Measurements from ENCODE around the gene ZNF254. TPM values are rescaled to one million over a fixed set of nuclear protein-coding genes. Genes with fewer than 3 reads are reported as not detected.
A peak's percentile ranks its signal among the peaks of the same experiment; 100 is the strongest.
"Not testable (repeated sequence)": the region's sequence is repeated elsewhere in the genome, so short reads cannot be mapped to it uniquely, and the experiment has no call there.

Gene ZNF254
- 16.6 and 18.2 TPM in 2 replicates for total RNA-seq (2014; rRNA removed; shearing (Covaris generic))

DNA sequence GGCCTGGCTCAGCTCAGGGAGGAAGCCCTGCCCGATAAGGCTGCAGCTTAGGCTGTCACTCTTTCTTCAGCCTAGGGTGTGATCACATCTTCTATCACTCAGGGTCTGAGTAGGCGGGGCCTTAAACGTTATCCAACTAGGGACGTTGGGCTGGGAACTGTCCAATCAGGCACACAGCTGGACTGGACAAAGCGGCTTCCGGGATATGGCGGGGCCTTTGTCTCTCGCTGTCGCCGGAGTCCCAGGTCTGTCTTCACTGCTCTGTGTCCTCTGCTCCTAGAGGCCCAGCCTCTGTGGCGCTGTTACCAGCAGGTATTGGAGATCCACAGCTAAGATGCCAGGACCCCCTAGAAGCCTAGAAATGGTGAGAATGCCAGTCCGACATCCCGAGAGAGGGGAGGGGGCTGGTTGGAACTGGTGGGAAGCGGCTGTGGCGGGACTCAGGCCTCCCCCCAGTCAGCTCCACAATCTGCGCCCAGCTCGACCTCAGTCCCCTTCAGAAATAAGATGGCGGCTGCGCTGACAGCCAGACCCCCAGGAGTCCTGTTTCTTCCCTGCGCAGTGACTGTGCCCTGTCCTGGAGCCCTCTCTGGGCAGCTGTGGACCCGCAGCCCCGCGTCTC, at the start of gene ZNF254:
Gene ZNF254, plus strand, starts transcription at position 214 of the 622 bp plus-strand sequence. Its CDS starts 121 bp downstream, at position 335.
- peak; percentile 98 for DNase-seq (ENCODE audit: low spot score)

DNA sequence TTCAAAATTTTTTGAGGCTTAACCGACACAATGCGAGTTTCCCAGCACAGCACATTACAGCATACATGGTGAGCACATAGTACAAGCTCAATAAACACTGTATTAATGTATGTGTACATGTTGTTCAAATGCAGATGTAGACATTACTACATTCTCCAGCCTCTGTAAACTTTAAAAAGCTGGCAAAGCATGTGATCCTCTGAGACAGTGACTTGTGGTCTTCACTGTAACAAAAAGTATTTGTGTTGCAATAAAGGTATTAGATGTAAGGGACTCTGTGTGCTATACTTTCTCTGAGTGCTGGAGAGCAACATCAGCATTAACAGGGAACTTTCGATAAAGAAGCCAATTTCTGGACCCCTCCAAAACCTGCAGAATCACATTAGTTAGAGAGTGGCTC, 46.4 kb upstream of the ZNF254 start:
- DNase-seq (ENCODE audit: low spot score): no peak

- DNase-seq (ENCODE audit: low spot score): not testable (repeated sequence)
Measured at GRCh38 chr19:24041326-24041725, 45.7 kb upstream of the ZNF254 start.

DNA sequence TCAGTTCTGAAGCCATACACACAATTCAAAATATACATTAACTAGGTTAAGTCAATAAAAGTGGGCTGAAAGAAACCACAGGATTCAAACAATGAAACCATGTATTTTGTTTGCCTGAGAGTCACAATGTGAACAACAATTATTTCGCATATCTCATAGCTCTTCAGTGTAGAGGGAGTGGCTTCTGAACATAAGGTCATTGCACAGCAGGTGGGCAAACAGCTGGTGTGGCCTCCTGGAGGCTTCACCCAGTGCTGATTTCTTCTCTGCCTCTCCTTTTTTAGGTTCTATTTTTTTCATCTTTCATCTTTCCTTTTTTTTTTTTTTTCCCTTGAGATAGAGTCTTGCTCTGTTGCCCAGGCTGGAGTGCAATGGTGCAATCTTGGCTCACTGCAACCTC, 40.4 kb upstream of the ZNF254 start:
- DNase-seq (ENCODE audit: low spot score): no peak

DNA sequence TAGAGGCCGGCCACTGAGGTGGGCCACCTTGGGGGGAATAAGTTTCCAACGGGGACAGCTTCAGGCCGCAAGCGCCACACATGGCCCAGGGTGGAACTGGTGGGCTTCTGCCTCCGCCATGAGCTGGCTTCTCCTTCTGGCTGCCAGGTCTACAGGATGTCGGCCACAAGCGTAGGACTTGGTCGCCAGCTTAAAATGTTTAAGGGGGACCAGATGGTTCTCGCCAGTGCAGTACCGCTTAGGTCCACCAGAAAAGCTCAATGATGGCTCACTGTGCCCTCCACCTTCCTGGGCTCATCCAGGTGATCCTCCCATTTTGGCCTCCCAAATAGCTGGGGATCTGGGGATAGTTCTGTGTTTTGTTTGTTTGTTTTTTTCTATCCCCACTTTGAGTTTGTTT, 38.7 kb upstream of the ZNF254 start:
- no peak for DNase-seq (ENCODE audit: low spot score)

GRCh38 chr19:24049537-24049936, 37.5 kb upstream of the ZNF254 start:
- no peak for DNase-seq (ENCODE audit: low spot score)

DNA sequence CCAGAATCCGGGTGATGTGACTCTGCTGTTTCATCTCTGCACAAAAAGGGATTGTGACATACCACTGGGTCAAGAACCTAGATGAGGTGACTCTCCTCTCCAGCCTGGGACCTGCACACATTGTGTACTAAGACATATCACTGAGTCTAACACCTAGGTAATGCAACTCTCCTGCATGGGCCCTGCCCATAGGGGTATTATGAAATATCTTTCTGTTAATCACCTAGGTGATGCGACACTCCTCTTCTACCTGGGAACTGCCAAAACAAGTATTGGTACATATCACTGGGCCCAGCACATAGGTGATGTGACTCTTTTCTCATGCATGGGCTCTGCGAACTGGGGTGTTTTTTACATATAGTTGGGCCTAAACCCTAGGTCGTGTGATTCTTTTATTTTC, 35.5 kb upstream of the ZNF254 start:
- DNase-seq (ENCODE audit: low spot score): no peak

GRCh38 chr19:24052811-24053210, 34.2 kb upstream of the ZNF254 start:
- no peak for DNase-seq (ENCODE audit: low spot score)

DNA sequence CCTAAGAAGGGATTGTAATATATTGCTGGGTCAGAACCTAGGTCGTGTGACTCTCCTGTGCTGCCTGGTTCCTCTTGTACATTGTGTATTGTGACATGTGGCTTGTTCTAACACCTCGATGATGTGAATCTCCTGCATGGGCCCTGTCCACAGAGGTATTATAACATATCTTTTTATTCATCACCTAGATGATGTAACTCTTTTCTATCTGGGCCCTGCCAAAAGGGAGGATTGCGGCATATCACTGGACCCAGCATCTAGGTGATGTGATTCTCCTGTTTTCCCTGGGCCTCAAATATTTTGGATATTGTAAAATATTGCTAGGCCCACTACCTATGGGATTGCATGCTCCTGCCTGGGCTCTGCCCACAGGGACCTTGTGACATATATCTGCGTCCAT, 33.4 kb upstream of the ZNF254 start:
- DNase-seq (ENCODE audit: low spot score): no peak

GRCh38 chr19:24054044-24054935, 32.7 kb upstream of the ZNF254 start:
- peak; percentile 84 for DNase-seq (ENCODE audit: low spot score)

DNA sequence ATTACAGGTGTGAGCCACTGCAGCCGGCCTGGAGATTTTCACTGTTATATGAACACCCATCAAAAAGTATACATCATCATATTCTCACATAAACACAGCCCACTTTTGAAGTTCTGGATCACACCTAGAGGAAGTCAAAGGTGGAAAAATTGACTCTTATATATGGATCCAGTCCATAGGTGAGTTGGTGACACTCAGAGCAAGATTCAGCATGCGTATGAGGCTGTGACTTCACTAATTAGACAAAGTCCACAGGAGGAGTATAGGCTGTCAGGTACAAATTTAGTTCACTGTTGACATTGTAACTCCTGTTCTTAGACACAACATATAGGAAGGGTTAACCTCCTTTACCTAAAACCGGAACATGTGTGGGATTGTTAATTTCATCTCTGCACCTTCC, 31.4 kb upstream of the ZNF254 start:
- DNase-seq (ENCODE audit: low spot score): no peak

DNA sequence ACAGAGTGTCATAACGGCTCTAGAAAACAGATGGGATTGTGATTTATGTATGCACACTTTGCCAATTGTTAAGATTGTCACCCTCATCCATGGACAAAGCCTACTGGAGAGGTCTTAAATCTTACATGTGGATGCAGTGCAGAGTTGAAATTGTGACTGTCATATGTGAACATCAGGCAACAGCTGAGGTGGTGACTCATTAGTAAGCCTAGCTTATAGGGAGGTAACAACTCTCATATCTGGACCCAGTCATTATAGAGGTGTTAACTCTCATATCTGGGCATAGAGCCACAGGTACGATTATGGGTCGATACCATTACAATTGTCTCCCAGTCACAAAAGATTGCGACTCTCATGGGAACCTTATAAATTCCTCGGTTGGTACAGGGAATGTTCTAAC, 29.8 kb upstream of the ZNF254 start:
- no peak for DNase-seq (ENCODE audit: low spot score)

- DNase-seq (ENCODE audit: low spot score): no peak
Measured at GRCh38 chr19:24059563-24060295, 27.3 kb upstream of the ZNF254 start.

DNA sequence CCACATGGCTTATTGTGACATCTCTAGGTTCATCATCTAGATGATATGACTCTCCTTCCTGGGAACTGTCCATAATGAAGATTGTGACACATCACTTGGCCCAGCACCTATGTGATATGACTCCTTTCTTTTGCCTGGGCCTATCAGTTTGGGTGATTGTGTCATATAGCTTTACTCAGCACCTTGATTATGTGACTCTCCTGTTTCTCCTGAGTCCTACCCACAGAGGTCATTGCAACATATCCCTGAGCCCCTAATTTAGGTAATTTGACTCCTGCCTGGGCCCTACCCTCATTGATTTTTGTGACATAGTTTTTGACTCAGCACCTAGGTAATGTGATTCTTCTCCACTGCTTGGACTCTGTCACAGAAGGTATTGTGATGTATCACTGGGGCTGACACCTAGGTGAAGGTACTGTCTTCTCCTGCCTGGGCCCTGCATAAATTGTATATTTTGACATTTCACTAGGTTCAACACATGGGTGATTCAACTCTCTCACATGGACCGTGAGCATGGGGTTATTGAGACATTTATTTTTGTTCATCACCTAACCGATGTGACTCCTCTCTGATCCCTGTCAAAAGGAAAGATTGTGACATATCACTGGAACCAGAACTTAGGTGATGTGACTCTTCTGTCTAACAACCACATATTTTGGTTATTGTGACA, 26.2 kb upstream of the ZNF254 start:
- DNase-seq (ENCODE audit: low spot score): no peak

DNA sequence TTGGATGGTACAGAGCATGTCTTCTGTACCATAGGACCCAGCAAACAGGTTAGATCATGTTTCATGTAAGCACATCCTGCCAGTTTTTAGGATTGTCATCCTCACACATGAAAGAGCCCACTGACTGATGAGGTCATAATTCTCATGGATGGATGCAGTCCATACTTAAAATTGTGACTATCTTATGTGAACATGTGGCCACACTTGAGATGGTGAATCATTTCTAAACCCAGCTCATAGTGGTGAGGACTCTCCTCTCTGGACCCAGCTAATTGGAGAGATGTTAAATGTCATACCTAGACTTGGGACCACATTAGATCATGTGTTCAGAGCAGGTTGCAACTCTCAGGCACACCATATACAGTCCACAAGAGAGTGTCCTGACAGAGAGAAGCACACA, 24.8 kb upstream of the ZNF254 start:
- DNase-seq (ENCODE audit: low spot score): no peak

DNA sequence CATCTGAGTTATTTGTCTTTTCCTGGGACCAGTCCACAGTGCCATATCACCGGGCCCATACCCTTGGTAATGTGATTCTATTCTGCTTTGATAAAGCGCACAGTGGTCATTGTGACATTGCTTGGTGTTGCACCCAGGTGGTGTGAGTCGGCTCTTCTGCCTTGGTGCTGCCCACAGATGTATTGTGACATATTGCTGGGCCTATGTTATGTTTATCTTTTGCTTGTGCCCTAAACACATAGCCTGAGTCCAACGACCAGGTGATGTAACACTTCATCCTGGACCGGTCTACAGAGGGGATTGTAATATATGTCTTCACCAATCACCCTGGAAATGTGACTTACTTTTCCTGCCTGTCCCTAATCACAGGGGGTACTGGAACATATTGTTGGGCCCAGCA, 23.7 kb upstream of the ZNF254 start:
- no peak for DNase-seq (ENCODE audit: low spot score)

- no peak for DNase-seq (ENCODE audit: low spot score)
Measured at GRCh38 chr19:24064175-24064574, 22.8 kb upstream of the ZNF254 start.

DNA sequence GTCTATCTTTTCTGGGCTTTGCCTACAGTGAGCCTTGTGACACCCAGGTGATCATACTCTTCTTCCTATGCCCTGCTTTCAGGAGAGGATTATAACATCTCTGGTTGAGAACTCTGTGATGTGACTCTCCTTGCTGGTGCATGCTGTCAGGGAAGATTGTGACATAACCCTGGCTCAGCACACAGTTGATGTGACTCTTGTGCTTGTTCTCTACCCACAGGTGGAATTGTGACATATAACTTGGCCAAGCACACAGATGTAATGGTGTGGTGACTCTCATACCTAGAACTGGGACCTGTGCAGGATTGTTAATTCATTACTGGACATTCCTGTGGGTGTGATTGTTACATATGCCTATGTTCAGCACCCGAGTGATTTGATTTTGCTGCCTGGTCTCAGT, 21.7 kb upstream of the ZNF254 start:
- no peak for DNase-seq (ENCODE audit: low spot score)

DNA sequence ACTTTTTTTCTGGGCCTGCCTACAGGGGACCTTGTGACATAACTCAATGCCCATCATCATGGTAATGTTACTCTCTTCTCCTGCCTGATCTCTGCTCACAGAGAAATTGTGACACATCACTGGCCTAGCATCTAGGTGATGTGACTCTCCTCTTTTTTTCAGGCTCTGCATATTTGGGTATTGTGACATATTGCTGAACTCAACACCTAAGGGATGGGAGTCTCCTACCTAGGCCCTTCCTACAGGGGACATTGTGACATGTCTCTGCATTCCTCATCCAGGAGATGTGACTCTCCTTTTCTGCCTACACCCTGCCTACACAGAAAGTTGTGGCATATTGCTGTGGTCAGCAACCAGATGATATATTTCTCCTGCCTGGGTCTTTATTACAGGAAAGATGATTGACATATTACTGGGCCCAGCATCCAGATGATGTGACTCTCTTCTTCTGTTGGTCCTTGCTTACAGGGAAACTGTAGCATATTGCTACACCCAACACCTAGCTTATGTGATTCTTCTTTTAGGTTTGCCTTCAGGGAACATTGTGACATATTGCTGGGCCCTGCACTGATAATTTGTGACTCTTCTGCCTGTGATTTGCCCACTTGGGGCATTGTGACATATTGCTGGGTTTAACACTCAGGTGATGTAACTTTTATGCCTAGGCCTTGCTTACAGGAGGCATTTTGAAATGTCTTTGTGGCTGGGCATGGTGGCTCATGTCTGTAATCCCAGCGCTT, 21.0 kb upstream of the ZNF254 start:
- DNase-seq (ENCODE audit: low spot score): no peak

- no peak for DNase-seq (ENCODE audit: low spot score)
Measured at GRCh38 chr19:24069905-24070657, 16.9 kb upstream of the ZNF254 start.

DNA sequence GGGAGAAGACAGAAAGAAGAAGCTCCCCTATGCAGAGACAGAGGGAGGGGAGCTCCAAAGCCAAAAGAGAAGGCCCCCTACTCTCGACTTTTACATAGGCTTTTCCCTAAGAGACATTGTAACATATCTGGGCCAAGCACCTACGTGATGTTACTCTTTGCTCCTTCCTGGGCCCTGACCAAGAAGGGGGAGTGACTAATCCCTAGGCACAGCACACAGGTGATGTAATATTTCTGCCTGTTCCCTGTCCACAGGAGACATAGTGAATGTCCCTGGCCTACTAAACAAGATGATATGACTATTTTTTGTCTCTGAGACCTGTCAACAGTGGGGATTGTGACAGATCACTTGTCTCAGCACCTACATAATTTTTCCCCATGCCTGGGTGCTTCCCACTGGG, 15.9 kb upstream of the ZNF254 start:
- no peak for DNase-seq (ENCODE audit: low spot score)

Data from A172 (cell line).